T1000 (cell line): ENCODE data around the gene LINGO1.

ENCODE experiments used
- DNase-seq: peaks from one replicate; lab custom pipeline; 2025; ENCODE audit warnings: mixed read lengths; lab: John Stamatoyannopoulos, UW

LINGO1 gene

GRCh38 chr15:77568973-77569728 lies 63.6 kb downstream of the LINGO1 start:
- no peak for DNase-seq

- DNase-seq = no peak
Measured at GRCh38 chr15:77568014-77568972, 64.4 kb downstream of the LINGO1 start.

- DNase-seq = no peak
Measured at GRCh38 chr15:77567202-77567601, 65.5 kb downstream of the LINGO1 start.

GRCh38 chr15:77566092-77566491 lies 66.6 kb downstream of the LINGO1 start:
- DNase-seq = no peak

- DNase-seq = no peak
Measured at GRCh38 chr15:77565378-77565915, 67.3 kb downstream of the LINGO1 start.

- no peak for DNase-seq
Measured at GRCh38 chr15:77564938-77565337, 67.8 kb downstream of the LINGO1 start.

GRCh38 chr15:77564341-77564740 lies 68.4 kb downstream of the LINGO1 start:
- no peak for DNase-seq

- DNase-seq = no peak
Measured at GRCh38 chr15:77563623-77564156, 69.0 kb downstream of the LINGO1 start.
